ENCODE data around the gene KLHL18.

The KLHL18 gene

DNA sequence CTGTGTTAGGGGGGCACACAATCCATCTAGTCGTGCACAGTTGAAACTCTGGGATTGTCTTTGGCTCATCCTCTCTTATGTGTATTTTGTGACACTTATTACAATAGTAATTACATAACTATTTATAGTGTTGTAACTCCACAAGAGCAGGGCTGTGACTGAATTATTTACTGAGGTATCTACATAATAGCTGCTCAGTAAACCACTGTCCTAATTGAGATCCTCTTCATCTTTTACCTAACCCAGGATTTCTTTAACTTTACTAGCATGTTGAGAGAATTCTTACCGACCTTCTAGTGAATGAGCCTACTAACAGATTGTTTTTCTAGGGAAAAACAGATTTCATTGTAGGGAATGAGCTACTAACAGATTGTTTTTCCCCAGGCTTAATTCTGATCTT lies 11.1 kb downstream of the KLHL18 start:
- Mint-ChIP-seq H3K27me3 (ENCODE audit: low read depth) (no peaks in the 10 kb centered on the region), H3K27ac (no peak overlapping the region), H3K9me3 (no peaks in the 10 kb centered on the region), H3K36me3 (ENCODE audit: low read depth) (peaks cover 23% of the 10 kb centered on the region), H3K4me1 (no peaks in the 10 kb centered on the region), H3K4me3 (no peak overlapping the region)
- TF ChIP-seq, protein P1, sequence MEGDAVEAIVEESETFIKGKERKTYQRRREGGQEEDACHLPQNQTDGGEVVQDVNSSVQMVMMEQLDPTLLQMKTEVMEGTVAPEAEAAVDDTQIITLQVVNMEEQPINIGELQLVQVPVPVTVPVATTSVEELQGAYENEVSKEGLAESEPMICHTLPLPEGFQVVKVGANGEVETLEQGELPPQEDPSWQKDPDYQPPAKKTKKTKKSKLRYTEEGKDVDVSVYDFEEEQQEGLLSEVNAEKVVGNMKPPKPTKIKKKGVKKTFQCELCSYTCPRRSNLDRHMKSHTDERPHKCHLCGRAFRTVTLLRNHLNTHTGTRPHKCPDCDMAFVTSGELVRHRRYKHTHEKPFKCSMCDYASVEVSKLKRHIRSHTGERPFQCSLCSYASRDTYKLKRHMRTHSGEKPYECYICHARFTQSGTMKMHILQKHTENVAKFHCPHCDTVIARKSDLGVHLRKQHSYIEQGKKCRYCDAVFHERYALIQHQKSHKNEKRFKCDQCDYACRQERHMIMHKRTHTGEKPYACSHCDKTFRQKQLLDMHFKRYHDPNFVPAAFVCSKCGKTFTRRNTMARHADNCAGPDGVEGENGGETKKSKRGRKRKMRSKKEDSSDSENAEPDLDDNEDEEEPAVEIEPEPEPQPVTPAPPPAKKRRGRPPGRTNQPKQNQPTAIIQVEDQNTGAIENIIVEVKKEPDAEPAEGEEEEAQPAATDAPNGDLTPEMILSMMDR (IDR thresholded peaks at IDR 0.05; ENCODE audit: unreplicated experiment in 3 of 3) = no peak

DNA sequence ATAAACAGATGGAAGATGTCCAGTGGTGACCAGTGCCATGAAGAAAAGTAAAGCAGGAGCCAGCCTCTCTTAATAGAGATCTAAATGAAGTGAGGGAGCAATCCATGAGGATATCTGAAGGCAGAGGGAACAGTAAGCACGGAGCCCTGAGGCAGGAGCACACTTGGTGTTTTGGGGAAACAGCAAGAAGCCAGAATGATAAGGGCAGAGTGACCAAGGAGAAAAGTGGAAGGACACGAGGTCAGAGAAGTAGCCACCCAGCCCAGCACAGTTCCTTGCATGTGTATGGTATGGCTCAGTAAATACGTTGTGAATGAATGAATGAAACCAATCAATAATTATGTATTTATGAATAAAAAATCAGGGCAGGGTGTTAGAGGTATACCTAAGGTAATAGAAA lies 11.6 kb downstream of the KLHL18 start:
- no peaks in the 10 kb centered on the region for H3K9me3 Mint-ChIP-seq
- H3K27me3 Mint-ChIP-seq (ENCODE audit: low read depth) = no peaks in the 10 kb centered on the region
- H3K4me1 Mint-ChIP-seq = no peaks in the 10 kb centered on the region
- no peak overlapping the region for H3K27ac Mint-ChIP-seq
- H3K36me3 Mint-ChIP-seq (ENCODE audit: low read depth) = peaks cover 20% of the 10 kb centered on the region
- TF ChIP-seq, protein P1 (IDR thresholded peaks at IDR 0.05; ENCODE audit: unreplicated experiment in 3 of 3) = no peak
- no peak overlapping the region for H3K4me3 Mint-ChIP-seq

DNA sequence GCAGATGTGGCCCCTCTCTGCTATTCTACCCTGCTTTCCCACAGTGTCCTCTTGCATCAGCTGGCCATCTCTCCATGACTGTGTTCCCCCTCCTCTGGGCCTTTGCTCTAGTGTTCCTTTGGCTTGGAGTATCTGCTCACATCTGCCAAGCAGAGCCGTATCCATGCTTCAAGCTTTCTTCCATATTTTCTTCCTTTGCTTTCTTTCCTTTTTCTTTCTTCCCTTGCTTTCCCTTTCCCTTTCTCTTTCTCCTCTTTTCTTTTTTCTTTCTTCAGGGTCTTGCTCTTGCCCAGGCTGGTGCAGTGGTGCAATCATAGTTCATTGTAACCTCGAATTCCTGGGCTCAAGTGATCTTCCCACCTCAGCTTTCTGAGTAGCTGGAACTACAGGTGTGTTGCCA lies 12.6 kb downstream of the KLHL18 start:
- H3K4me3 Mint-ChIP-seq = no peak overlapping the region
- TF ChIP-seq, protein P1 (IDR thresholded peaks at IDR 0.05; ENCODE audit: unreplicated experiment in 3 of 3) = no peak
- peaks cover 15% of the 10 kb centered on the region for H3K36me3 Mint-ChIP-seq (ENCODE audit: low read depth)
- no peaks in the 10 kb centered on the region for H3K9me3 Mint-ChIP-seq
- H3K4me1 Mint-ChIP-seq = no peaks in the 10 kb centered on the region
- no peak overlapping the region for H3K27ac Mint-ChIP-seq
- no peaks in the 10 kb centered on the region for H3K27me3 Mint-ChIP-seq (ENCODE audit: low read depth)

DNA sequence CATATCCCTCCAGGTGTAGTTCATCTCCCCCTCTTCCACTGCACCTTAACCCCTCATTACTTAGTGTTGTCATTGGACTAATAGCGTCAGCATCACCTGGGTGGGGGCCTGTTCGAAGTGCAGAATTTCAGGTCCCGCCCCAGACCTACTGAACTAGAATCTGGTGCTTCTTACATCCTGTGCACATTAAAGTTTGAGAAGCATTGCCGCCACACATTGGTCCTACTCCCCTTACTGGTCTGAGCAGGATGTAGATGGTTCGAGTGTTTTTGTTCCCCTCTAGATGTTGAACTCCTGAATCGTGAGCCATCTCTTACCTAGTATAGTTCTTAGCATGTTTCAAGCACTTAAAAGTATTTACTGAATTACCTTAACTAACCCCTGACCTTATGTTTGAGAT lies 13.2 kb downstream of the KLHL18 start:
- H3K27ac Mint-ChIP-seq = no peak overlapping the region

DNA sequence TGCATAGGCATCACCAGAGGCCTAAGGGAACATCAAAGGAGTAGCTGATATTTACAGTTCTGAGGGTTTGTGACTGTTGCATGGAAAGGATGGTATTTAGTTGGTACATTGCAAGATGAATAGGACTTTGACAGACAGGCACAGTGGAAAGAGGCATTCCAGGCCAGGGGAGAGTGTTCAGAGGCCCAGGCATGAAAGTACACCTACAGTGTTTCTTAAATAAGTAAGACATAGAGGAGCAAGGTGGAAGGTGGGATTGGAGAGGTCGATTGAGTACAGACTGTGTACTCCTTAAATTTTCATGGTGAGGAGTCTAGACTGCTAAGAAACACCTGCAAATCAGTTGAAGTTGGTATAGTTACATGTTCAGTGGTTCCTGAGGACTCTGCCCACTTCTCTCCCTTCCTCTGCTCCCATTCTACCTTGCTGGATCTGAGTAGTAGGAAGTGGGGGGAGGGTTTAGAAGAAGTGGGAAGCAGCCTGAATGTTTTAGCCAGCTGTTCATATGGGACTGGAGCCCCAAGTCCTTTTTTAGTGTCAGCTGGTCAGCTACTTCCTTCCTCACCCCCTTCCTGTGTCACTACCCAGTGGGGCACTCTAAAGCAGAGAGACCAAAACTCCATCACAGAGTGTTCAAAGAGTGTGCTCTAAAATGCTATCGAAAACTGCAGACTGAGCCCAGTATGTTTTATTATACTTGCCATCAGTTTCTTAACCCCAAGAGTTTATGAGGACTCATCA lies 14.0 kb downstream of the KLHL18 start:
- Mint-ChIP-seq H3K36me3 (ENCODE audit: low read depth) (peaks cover 15% of the 10 kb centered on the region), H3K9me3 (no peaks in the 10 kb centered on the region), H3K27ac (no peak overlapping the region), H3K4me3 (no peak overlapping the region), H3K27me3 (ENCODE audit: low read depth) (no peaks in the 10 kb centered on the region), H3K4me1 (no peaks in the 10 kb centered on the region)
- TF ChIP-seq, protein P1 (IDR thresholded peaks at IDR 0.05; ENCODE audit: unreplicated experiment in 3 of 3) = no peak

More for the DNA sequence above, 13.2 kb downstream of the KLHL18 start:
- H3K36me3 Mint-ChIP-seq (ENCODE audit: low read depth) = peaks cover 9% of the 10 kb centered on the region
- H3K4me3 Mint-ChIP-seq = no peak overlapping the region
- TF ChIP-seq, protein P1 (IDR thresholded peaks at IDR 0.05; ENCODE audit: unreplicated experiment in 3 of 3) = no peak
- H3K4me1 Mint-ChIP-seq = no peaks in the 10 kb centered on the region
- no peaks in the 10 kb centered on the region for H3K9me3 Mint-ChIP-seq
- H3K27me3 Mint-ChIP-seq (ENCODE audit: low read depth) = no peaks in the 10 kb centered on the region

DNA sequence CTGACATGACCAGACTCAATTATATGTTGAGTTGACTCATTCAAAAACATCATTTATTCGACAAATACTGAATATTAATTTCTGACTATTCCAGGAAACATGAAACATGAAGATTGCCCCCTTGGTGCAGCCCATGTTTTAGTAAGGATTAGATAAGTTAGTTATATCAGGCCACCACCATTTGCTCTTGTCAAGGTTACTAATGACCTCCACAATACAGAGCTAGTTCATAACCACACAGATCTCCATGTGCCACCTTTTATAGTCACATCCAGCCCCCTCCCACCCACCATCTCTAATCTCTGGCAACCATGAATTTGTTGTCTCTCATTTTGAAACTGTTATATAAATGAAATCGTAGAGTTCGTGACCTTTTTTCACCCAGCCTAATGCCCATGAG lies 15.7 kb downstream of the KLHL18 start:
- peaks cover 30% of the 10 kb centered on the region for H3K36me3 Mint-ChIP-seq (ENCODE audit: low read depth)
- no peak overlapping the region for H3K27ac Mint-ChIP-seq
- TF ChIP-seq, protein P1 (IDR thresholded peaks at IDR 0.05; ENCODE audit: unreplicated experiment in 3 of 3) = no peak
- no peaks in the 10 kb centered on the region for H3K9me3 Mint-ChIP-seq
- no peaks in the 10 kb centered on the region for H3K27me3 Mint-ChIP-seq (ENCODE audit: low read depth)
- H3K4me1 Mint-ChIP-seq = no peaks in the 10 kb centered on the region
- no peak overlapping the region for H3K4me3 Mint-ChIP-seq
